Stimulated activated CD8-positive, alpha-beta memory T cell treated with anti-CD3 and anti-CD28 coated beads, Interleukin-4, amount 100 ng/mL, for 4 hours (primary cell): ENCODE results near the gene MYBPC2.

ENCODE experiments used
- DNase-seq, 2 donors: peaks; one replicate each; pipeline ENCODE4 v3.0.0-alpha.2; 2020; ENCODE audit warnings: low read depth in 2 of 2, low spot score in 1 of 2

Gene MYBPC2

DNA sequence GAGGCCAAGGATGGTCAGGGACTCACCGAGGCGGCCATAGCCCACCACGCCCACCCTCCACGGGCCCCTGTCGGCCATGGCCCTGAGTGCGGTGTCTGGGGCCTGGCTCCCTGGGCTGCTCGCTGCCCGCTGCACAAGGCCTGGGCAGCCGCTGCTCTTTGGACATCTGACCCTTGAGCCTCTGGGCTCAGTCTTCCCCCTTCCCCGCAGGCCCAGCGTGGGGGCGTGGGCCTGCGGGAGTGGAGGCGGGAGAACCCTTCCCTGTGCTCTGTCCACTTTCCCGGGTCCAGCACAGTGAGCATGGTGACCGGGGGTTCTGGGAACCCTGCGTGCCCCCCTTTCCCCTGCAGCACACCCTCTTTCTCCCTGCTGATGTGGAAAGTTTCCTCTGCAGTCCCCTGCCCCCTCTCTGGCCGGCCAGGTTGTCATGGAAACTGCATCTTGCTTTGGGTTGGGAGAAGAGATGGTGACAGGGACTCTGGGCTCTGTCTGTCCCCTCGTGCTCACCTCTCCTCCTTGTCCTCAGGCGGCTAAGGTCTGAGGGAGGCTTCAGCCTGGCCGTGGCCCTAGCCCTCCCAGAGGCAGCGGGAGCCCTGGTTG lies 81.2 kb downstream of the MYBPC2 start, which contains the start of gene ASPDH:
Gene ASPDH (minus strand): TSS at position 168 of the 600 bp plus-strand sequence. CDS start 90 bp downstream, at position 78.
- DNase-seq = no peak

- DNase-seq = no peak
Measured at GRCh38 chr19:50514346-50515167, 81.9 kb downstream of the MYBPC2 start.

DNA sequence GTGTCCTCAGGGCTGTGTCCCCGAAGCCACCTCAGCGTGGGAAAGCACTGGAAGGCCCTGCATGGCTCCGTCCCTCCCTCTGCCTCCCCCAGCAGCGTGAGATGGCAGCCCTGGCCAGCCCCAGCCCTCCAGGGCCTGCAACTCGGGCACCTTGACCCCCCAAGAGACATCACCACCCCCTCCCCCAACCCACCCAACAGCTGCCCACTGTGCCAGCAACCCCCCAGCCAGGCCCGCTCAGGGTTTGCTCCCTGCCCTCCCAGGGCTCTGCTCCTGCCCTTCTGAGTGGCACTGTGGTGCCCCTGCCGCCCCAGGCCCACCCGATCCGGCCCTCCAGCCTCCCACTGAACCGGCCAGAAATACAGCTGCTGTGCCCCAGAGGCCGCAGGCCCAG lies 82.5 kb downstream of the MYBPC2 start:
- DNase-seq = no peak
